Measurements from ENCODE around the gene VAV2. TPM values are rescaled to one million over a fixed set of nuclear protein-coding genes. Genes with fewer than 3 reads are reported as not detected.

The VAV2 gene
- total and polyA plus RNA-seq, 9 of the 15 experiments (the other 6 are each of a cell fraction or from before 2014, with no cell fraction given): 0.01 to 2.7 (median 1.0) TPM; not detected in 1

GRCh38 chr9:133932181-133932580 lies 59.9 kb downstream of the VAV2 start:
- Histone ChIP-seq H3K4me3 (no peak overlapping the region), H3K27me3 (ENCODE audit: control insufficient read depth in 2 of 2, insufficient read depth in 2 of 2, low read length in 2 of 2) (peaks cover 9 to 67% of the 10 kb centered on the region in 2 experiments), H3K9me1 (ENCODE audit: control insufficient read depth, insufficient read depth, low read length) (no peaks in the 10 kb centered on the region), H3K36me3 (ENCODE audit: control insufficient read depth, insufficient read depth, low read length) (no peaks in the 10 kb centered on the region), H3K9me3 (replicated peaks; ENCODE audit: control insufficient read depth, insufficient read depth, low read depth, low read length) (no peaks in the 10 kb centered on the region), H3K9ac (ENCODE audit: insufficient read depth in 1 of 2, low read depth in 2 of 2, low read length in 2 of 2) (no peak overlapping the region), H3K4me1 (replicated peaks in 1 of 2; ENCODE audit: control insufficient read depth in 2 of 2, insufficient read depth in 2 of 2, low read length in 2 of 2) (peaks cover 0 to 9% of the 10 kb centered on the region in 2 experiments; a peak in 1 of 5 replicates), H2AFZ (ENCODE audit: low read depth, low read length) (no peak overlapping the region), H3K79me2 (ENCODE audit: control insufficient read depth, insufficient read depth, low read length) (no peaks in the 10 kb centered on the region), H3K27ac (ENCODE audit: extremely low read depth, low read depth, low read length) (no peak overlapping the region), H3K4me2 (ENCODE audit: insufficient read depth, low read length) (no peak overlapping the region), H4K20me1 (replicated peaks; ENCODE audit: control insufficient read depth, insufficient read depth, low read length) (peaks cover 23% of the 10 kb centered on the region)
- ChIA-PET POLR2A (no interaction called here), CTCF (ENCODE audit: low intra/inter-chr PET ratio) (no interaction called here)
- ATAC-seq (no peak), FAIRE-seq (no peak), DNase-seq (ENCODE audit: extremely low read depth in 1 of 4, low spot score in 3 of 4) (no peak)
- in situ Hi-C loops (cut with MboI) (no loop called here), intact Hi-C loops (cut with micrococcal nuclease) (no loop called here)
- 2% methylated on average over 14 of the region's 15 CpGs for WGBS (ENCODE audit: insufficient coverage, low coverage, missing lambda C conversion rate)
- BruUV-seq (replicated peaks): no TSS peak
- TF ChIP-seq ZNF395 (CRISPR knock-in tag; IDR thresholded peaks at IDR 0.05): no peak
- TF ChIP-seq ZNF274 (IDR thresholded peaks at IDR 0.05; ENCODE audit: borderline replicate concordance, low read depth, low read length): no peak
- no peak for TF ChIP-seq CREB3L1 (IDR thresholded peaks at IDR 0.05; ENCODE audit: borderline replicate concordance, low read depth)
- TF ChIP-seq ZNF184 (CRISPR knock-in tag; IDR thresholded peaks at IDR 0.05): no peak
- TF ChIP-seq ZBTB2 (IDR thresholded peaks at IDR 0.05): no peak
- no peak for TF ChIP-seq ZBTB1 (CRISPR knock-in tag; IDR thresholded peaks at IDR 0.05; ENCODE audit: borderline replicate concordance, low read depth)
- no peak for TF ChIP-seq MAFF (IDR thresholded peaks at IDR 0.05; ENCODE audit: low read length)
- no peak for TF ChIP-seq DMBX1 (CRISPR knock-in tag; IDR thresholded peaks at IDR 0.05; ENCODE audit: borderline replicate concordance)
- no peak for TF ChIP-seq SIN3B (IDR thresholded peaks at IDR 0.05; ENCODE audit: low read depth)
- TF ChIP-seq RBM34 (IDR thresholded peaks at IDR 0.05; ENCODE audit: borderline replicate concordance, insufficient read depth, low read length): no peak
- no peak for TF ChIP-seq NUFIP1 (IDR thresholded peaks at IDR 0.05; ENCODE audit: partially characterized antibody)
- no peak for TF ChIP-seq ATF2 (CRISPR knock-in tag; IDR thresholded peaks at IDR 0.05)
- no peak for TF ChIP-seq ZNF23 (CRISPR knock-in tag; IDR thresholded peaks at IDR 0.05)
- no peak for TF ChIP-seq FOXP4 (CRISPR knock-in tag; IDR thresholded peaks at IDR 0.05; ENCODE audit: borderline replicate concordance)

Measured in K562 (cell line).